T-helper 1 cell treated with Interleukin-12 subunit alpha and Interleukin-12 subunit beta and Interleukin-4 antibody, amounts not matched to agents 30 μg/mL and 1 μg/mL, for 36 hours (primary cell): Measurements from ENCODE around the gene SLC27A1.
"Not testable (repeated sequence)": the region's sequence is repeated elsewhere in the genome, so short reads cannot be mapped to it uniquely, and the experiment has no call there.

Experiments
- H3K27ac Mint-ChIP-seq: one replicate; pipeline ENCODE4 v1.8.0; 2021; ENCODE audit warnings: mild to moderate bottlenecking, mixed read lengths
- H3K27me3 Mint-ChIP-seq: one replicate; pipeline ENCODE4 v1.8.0; 2021; ENCODE audit warnings: low read depth, mixed read lengths
- H3K36me3 Mint-ChIP-seq: one replicate; pipeline ENCODE4 v1.8.0; 2021; ENCODE audit warnings: low read depth, mixed read lengths
- H3K4me1 Mint-ChIP-seq: one replicate; pipeline ENCODE4 v1.8.0; 2021; ENCODE audit warnings: low read depth, mixed read lengths
- H3K4me3 Mint-ChIP-seq: one replicate; pipeline ENCODE4 v1.8.0; 2021; ENCODE audit warnings: mild to moderate bottlenecking, moderate library complexity, mixed read lengths
- H3K9me3 Mint-ChIP-seq: one replicate; pipeline ENCODE4 v1.8.0; 2021; ENCODE audit warnings: mixed read lengths

The SLC27A1 gene

GRCh38 chr19:17542793-17543582 is 72.7 kb downstream of the SLC27A1 start:
- Mint-ChIP-seq H3K4me1 (peaks cover 9% of the 10 kb centered on the region), H3K36me3 (no peaks in the 10 kb centered on the region), H3K27ac (no peak overlapping the region), H3K4me3 (no peak overlapping the region), H3K9me3 (no peaks in the 10 kb centered on the region), H3K27me3 (peaks cover 12% of the 10 kb centered on the region)

GRCh38 chr19:17543986-17544385 is 73.7 kb downstream of the SLC27A1 start:
- Mint-ChIP-seq H3K4me3 (no peak overlapping the region), H3K9me3 (no peaks in the 10 kb centered on the region), H3K27me3 (peaks cover 4% of the 10 kb centered on the region), H3K27ac (no peak overlapping the region), H3K4me1 (peaks cover 3% of the 10 kb centered on the region), H3K36me3 (no peaks in the 10 kb centered on the region)

GRCh38 chr19:17544418-17544817 is 74.1 kb downstream of the SLC27A1 start:
- no peaks in the 10 kb centered on the region for H3K9me3 Mint-ChIP-seq
- H3K4me1 Mint-ChIP-seq: peaks cover 2% of the 10 kb centered on the region
- H3K27me3 Mint-ChIP-seq: peaks cover 4% of the 10 kb centered on the region
- H3K27ac Mint-ChIP-seq: no peak overlapping the region
- no peak overlapping the region for H3K4me3 Mint-ChIP-seq
- no peaks in the 10 kb centered on the region for H3K36me3 Mint-ChIP-seq

GRCh38 chr19:17548145-17548544 is 77.8 kb downstream of the SLC27A1 start:
- no peaks in the 10 kb centered on the region for H3K4me1 Mint-ChIP-seq
- H3K27ac Mint-ChIP-seq: no peak overlapping the region
- no peak overlapping the region for H3K4me3 Mint-ChIP-seq
- no peaks in the 10 kb centered on the region for H3K9me3 Mint-ChIP-seq
- H3K36me3 Mint-ChIP-seq: no peaks in the 10 kb centered on the region
- H3K27me3 Mint-ChIP-seq: no peaks in the 10 kb centered on the region

GRCh38 chr19:17549085-17549740 is 78.9 kb downstream of the SLC27A1 start:
- Mint-ChIP-seq H3K9me3 (no peaks in the 10 kb centered on the region), H3K27me3 (no peaks in the 10 kb centered on the region), H3K36me3 (no peaks in the 10 kb centered on the region), H3K27ac (no peak overlapping the region), H3K4me3 (no peak overlapping the region), H3K4me1 (peaks cover 2% of the 10 kb centered on the region)

- H3K9me3 Mint-ChIP-seq: no peaks in the 10 kb centered on the region
- peaks cover 5% of the 10 kb centered on the region for H3K4me1 Mint-ChIP-seq
- no peak overlapping the region for H3K4me3 Mint-ChIP-seq
- no peaks in the 10 kb centered on the region for H3K27me3 Mint-ChIP-seq
- no peak overlapping the region for H3K27ac Mint-ChIP-seq
- H3K36me3 Mint-ChIP-seq: no peaks in the 10 kb centered on the region
Observed at GRCh38 chr19:17550076-17550667, 79.8 kb downstream of the SLC27A1 start.

- H3K27ac Mint-ChIP-seq, H3K27me3 Mint-ChIP-seq, H3K4me3 Mint-ChIP-seq, H3K36me3 Mint-ChIP-seq, H3K9me3 Mint-ChIP-seq: not testable (repeated sequence)
- H3K4me1 Mint-ChIP-seq: peaks cover 15% of the 10 kb centered on the region
Observed at GRCh38 chr19:17552735-17553134, 82.4 kb downstream of the SLC27A1 start.

- Mint-ChIP-seq H3K27me3 (no peaks in the 10 kb centered on the region), H3K9me3 (no peaks in the 10 kb centered on the region), H3K36me3 (no peaks in the 10 kb centered on the region), H3K4me1 (peaks cover 15% of the 10 kb centered on the region), H3K27ac (no peak overlapping the region), H3K4me3 (no peak overlapping the region)
Observed at GRCh38 chr19:17553256-17553655, 82.9 kb downstream of the SLC27A1 start.

GRCh38 chr19:17554968-17555479 is 84.7 kb downstream of the SLC27A1 start:
- peaks cover 7% of the 10 kb centered on the region for H3K36me3 Mint-ChIP-seq
- peak overlapping the region; percentile 79 for H3K27ac Mint-ChIP-seq
- peaks cover 15% of the 10 kb centered on the region for H3K4me1 Mint-ChIP-seq
- H3K9me3 Mint-ChIP-seq: no peaks in the 10 kb centered on the region
- peak overlapping the region; percentile 84 for H3K4me3 Mint-ChIP-seq
- H3K27me3 Mint-ChIP-seq: no peaks in the 10 kb centered on the region

- Mint-ChIP-seq H3K36me3 (peaks cover 11% of the 10 kb centered on the region), H3K4me3 (peak within 1 kb of the TSS; percentile 84), H3K4me1 (peaks cover 15% of the 10 kb centered on the region), H3K27ac (peak within 1 kb of the TSS; percentile 79), H3K9me3 (no peaks in the 10 kb centered on the region), H3K27me3 (no peaks in the 10 kb centered on the region)
Observed at GRCh38 chr19:17555480-17555928, 85.2 kb downstream of the SLC27A1 start, which contains the start of gene COLGALT1. Gene COLGALT1, plus strand, starts transcription at chr19:17555649. Its CDS starts 65 bp downstream, at chr19:17555714.
